ENCODE measurements around the gene SUPT5H. TPM values are rescaled to one million over a fixed set of nuclear protein-coding genes. Genes with fewer than 3 reads are reported as not detected.

The SUPT5H gene
- total RNA-seq, 1 donor from 2014 or later: 48.5 TPM

- peaks cover 8% of the 10 kb centered on the region for H4K20me1 ChIP-seq (ENCODE audit: low read depth)
- Mint-ChIP-seq H3K27ac (no peak overlapping the region), H3K4me3 (peak overlapping the region; percentile 93), H3K9me3 (peaks cover 4% of the 10 kb centered on the region), H3K27me3 (ENCODE audit: insufficient read depth, low read depth) (peaks cover 30% of the 10 kb centered on the region), H3K36me3 (peaks cover 3% of the 10 kb centered on the region), H3K4me1 (peaks cover 45% of the 10 kb centered on the region)
- no peak overlapping the region for H3K9ac ChIP-seq
- no peaks in the 10 kb centered on the region for H3K9me3 ChIP-seq (ENCODE audit: low read depth)
- peak overlapping the region; percentile 82 for H3K4me2 ChIP-seq
- H3K4me1 ChIP-seq: peaks cover 22% of the 10 kb centered on the region
- H3K27ac ChIP-seq: no peak overlapping the region
- DNase-seq (ENCODE audit: low spot score): no peak
- H3K36me3 ChIP-seq: no peaks in the 10 kb centered on the region
- H3K4me3 ChIP-seq: peak overlapping the region; percentile 65
- H3K27me3 ChIP-seq: peaks cover 31% of the 10 kb centered on the region
- H3K79me2 ChIP-seq (ENCODE audit: low read depth): no peaks in the 10 kb centered on the region
- TF ChIP-seq EZH2phosphoT487 (IDR thresholded peaks at IDR 0.05) (no peak), EZH2 (IDR thresholded peaks at IDR 0.05) (no peak)
- peaks cover 63% of the 10 kb centered on the region for H3F3A ChIP-seq (ENCODE audit: low read depth)
- no peak overlapping the region for H2AFZ ChIP-seq (replicated peaks)
These were observed 38.0 kb upstream of the SUPT5H start for GRCh38 chr19:39407410-39407659.

- peaks cover 22% of the 10 kb centered on the region for H3K4me1 ChIP-seq
- no peak overlapping the region for H2AFZ ChIP-seq (replicated peaks)
- Mint-ChIP-seq H3K36me3 (peaks cover 3% of the 10 kb centered on the region), H3K27me3 (ENCODE audit: insufficient read depth, low read depth) (peaks cover 30% of the 10 kb centered on the region), H3K4me1 (peaks cover 41% of the 10 kb centered on the region), H3K9me3 (peaks cover 4% of the 10 kb centered on the region), H3K4me3 (peak overlapping the region; percentile 81), H3K27ac (no peak overlapping the region)
- no peaks in the 10 kb centered on the region for H3K36me3 ChIP-seq
- DNase-seq (ENCODE audit: low spot score): peak; percentile 13
- peaks cover 31% of the 10 kb centered on the region for H3K27me3 ChIP-seq
- no peak overlapping the region for H3K9ac ChIP-seq
- peaks cover 1% of the 10 kb centered on the region for H3K79me2 ChIP-seq (ENCODE audit: low read depth)
- no peaks in the 10 kb centered on the region for H3K9me3 ChIP-seq (ENCODE audit: low read depth)
- H3F3A ChIP-seq (ENCODE audit: low read depth): peaks cover 59% of the 10 kb centered on the region
- H3K4me3 ChIP-seq: peak overlapping the region; percentile 65
- H4K20me1 ChIP-seq (ENCODE audit: low read depth): peaks cover 8% of the 10 kb centered on the region
- TF ChIP-seq CTCF (IDR thresholded peaks at IDR 0.05): no peak
- TF ChIP-seq EZH2 (IDR thresholded peaks at IDR 0.05): no peak
- no peak for TF ChIP-seq EZH2phosphoT487 (IDR thresholded peaks at IDR 0.05)
- peak overlapping the region; percentile 82 for H3K4me2 ChIP-seq
- H3K27ac ChIP-seq: no peak overlapping the region
These were observed 37.6 kb upstream of the SUPT5H start for GRCh38 chr19:39407660-39408391.

GRCh38 chr19:39408392-39409207 is 36.8 kb upstream of the SUPT5H start:
- Histone ChIP-seq H3K9me3 (ENCODE audit: low read depth) (no peaks in the 10 kb centered on the region), H3K36me3 (no peaks in the 10 kb centered on the region), H3K27me3 (peaks cover 31% of the 10 kb centered on the region), H3K9ac (no peak overlapping the region), H3K4me2 (peak overlapping the region; percentile 87), H3F3A (ENCODE audit: low read depth) (peaks cover 58% of the 10 kb centered on the region), H3K79me2 (ENCODE audit: low read depth) (peaks cover 7% of the 10 kb centered on the region), H3K27ac (no peak overlapping the region), H3K4me3 (no peak overlapping the region), H3K4me1 (peaks cover 22% of the 10 kb centered on the region), H4K20me1 (ENCODE audit: low read depth) (peaks cover 8% of the 10 kb centered on the region), H2AFZ (replicated peaks) (no peak overlapping the region)
- Mint-ChIP-seq H3K27me3 (ENCODE audit: insufficient read depth, low read depth) (peaks cover 31% of the 10 kb centered on the region), H3K9me3 (peaks cover 4% of the 10 kb centered on the region), H3K4me3 (peak overlapping the region; percentile 81), H3K27ac (no peak overlapping the region), H3K4me1 (peaks cover 40% of the 10 kb centered on the region), H3K36me3 (peaks cover 3% of the 10 kb centered on the region)
- TF ChIP-seq CTCF (IDR thresholded peaks at IDR 0.05) (no peak), EZH2 (IDR thresholded peaks at IDR 0.05) (no peak), EZH2phosphoT487 (IDR thresholded peaks at IDR 0.05) (no peak)
- peak; percentile 26 for DNase-seq (ENCODE audit: low spot score)

All from neural progenitor cell (in vitro differentiated cells).